ENCODE measurements around the gene P2RY1. TPM values are rescaled to one million over a fixed set of nuclear protein-coding genes. Genes with fewer than 3 reads are reported as not detected.
"Not testable (repeated sequence)": the region's sequence is repeated elsewhere in the genome, so short reads cannot be mapped to it uniquely, and the experiment has no call there.

The P2RY1 gene
- polyA plus RNA-seq, 1 donor from 2014 or later: 0.04 TPM

- Mint-ChIP-seq H3K36me3 (no peaks in the 10 kb centered on the region), H3K9me3 (peaks cover 0 to 1% (median 0%) of the 10 kb centered on the region in 3 donors), H3K4me1 (no peaks in the 10 kb centered on the region)
Measured at GRCh38 chr3:152828075-152828840, 6.7 kb upstream of the P2RY1 start.

DNA sequence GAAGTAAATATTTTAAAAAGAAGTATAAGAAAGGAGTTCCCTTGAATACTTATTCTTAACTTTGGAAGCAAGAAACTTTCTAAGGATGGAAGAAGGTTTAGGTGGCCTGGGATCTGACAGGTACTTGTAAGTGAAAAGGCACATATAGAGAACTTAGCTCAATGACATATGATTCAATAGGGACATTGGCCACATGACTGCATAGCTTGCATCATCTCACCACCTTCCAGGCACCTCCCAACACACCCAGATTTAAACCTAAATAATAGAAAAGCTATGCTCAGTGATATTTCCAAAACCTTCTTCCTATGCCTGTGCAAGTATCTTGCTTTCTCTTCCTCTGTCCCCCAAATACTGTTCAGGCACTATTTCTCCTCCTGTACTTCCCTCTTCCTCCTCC is 4.7 kb upstream of the P2RY1 start:
- peaks cover 7% of the 10 kb centered on the region for H3K27me3 Mint-ChIP-seq
- no peak overlapping the region for H3K4me3 Mint-ChIP-seq
- H3K27ac Mint-ChIP-seq: no peak overlapping the region
- no peaks in the 10 kb centered on the region for H3K36me3 Mint-ChIP-seq
- H3K4me1 Mint-ChIP-seq: peaks cover 0 to 3% (median 3%) of the 10 kb centered on the region in 3 donors
- no peaks in the 10 kb centered on the region for H3K9me3 Mint-ChIP-seq

More at GRCh38 chr3:152828075-152828840, 6.7 kb upstream of the P2RY1 start:
- Mint-ChIP-seq H3K4me3 (no peak overlapping the region), H3K27me3 (peaks cover 9% of the 10 kb centered on the region), H3K27ac (no peak overlapping the region)

- Mint-ChIP-seq H3K27me3 (peaks cover 20% of the 10 kb centered on the region), H3K9me3 (peaks cover 0 to 5% (median 0%) of the 10 kb centered on the region in 3 donors), H3K27ac (no peak overlapping the region), H3K4me1 (peaks cover 0 to 10% (median 6%) of the 10 kb centered on the region in 3 donors), H3K36me3 (no peaks in the 10 kb centered on the region), H3K4me3 (no peak overlapping the region)
Measured at GRCh38 chr3:152832046-152832445, 2.9 kb upstream of the P2RY1 start.

DNA sequence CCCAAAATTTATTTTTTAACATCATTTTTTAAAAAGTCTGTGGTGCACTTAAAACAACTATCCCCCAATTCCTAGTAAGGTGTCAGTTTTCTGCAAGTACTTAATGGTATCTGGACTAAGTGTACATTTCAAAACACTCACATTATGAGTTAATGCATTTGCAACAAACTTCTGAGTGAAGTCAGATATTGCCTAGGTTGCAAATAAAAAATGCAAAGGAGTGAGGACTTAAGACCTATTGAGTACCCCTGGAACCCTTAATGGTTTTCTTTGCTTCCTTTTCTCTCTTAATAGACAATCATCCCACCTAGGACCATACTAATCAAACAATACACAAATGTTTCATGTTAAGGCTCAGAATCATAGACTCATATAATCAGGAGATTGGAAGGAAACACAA is 1.8 kb upstream of the P2RY1 start:
- Mint-ChIP-seq H3K4me3 (no peak overlapping the region), H3K36me3 (no peaks in the 10 kb centered on the region), H3K27me3 (peaks cover 20% of the 10 kb centered on the region), H3K27ac (no peak overlapping the region), H3K9me3 (peaks cover 0 to 5% (median 0%) of the 10 kb centered on the region in 3 donors), H3K4me1 (peaks cover 0 to 10% (median 6%) of the 10 kb centered on the region in 3 donors)

DNA sequence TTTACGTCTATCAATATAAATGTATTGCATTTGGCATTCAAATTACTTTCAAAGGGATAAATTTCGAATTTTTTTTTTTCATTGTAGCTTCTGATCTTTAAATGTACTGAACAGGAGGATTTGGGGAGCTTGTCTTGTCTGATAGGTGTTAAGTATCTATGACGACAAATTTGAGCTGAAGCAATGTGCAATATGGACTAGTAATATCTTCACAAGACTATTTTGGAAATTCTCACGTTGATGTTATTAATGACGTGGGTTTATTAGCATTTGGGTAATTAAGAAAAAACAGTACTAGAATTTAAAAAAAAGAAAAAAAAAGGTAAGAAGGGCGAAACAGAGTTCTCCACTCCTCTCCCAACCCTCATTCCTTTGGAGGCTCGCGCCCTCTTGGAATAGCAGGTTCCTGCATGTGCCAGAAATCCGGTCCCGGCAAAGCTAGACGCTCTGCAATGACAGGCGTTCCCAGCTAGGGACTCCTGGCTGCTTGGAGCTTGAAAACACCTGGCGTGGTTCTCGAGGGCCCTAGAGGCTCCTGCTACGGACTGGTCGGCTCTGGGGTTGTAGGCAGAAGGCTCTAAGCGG is 648 bp upstream of the P2RY1 start:
- Mint-ChIP-seq H3K27ac (no peak overlapping the region), H3K9me3 (peaks cover 0 to 5% (median 0%) of the 10 kb centered on the region in 3 donors), H3K36me3 (no peaks in the 10 kb centered on the region), H3K27me3 (peaks cover 20% of the 10 kb centered on the region), H3K4me1 (peaks cover 0 to 10% (median 6%) of the 10 kb centered on the region in 3 donors), H3K4me3 (peak overlapping the region; percentile 87 to 94 (median 92))

GRCh38 chr3:152835601-152836102 is 721 bp downstream of the P2RY1 start:
- H3K36me3 Mint-ChIP-seq: no peaks in the 10 kb centered on the region
- peaks cover 0 to 5% (median 0%) of the 10 kb centered on the region in 3 donors for H3K9me3 Mint-ChIP-seq
- H3K27me3 Mint-ChIP-seq: peaks cover 19% of the 10 kb centered on the region
- no peak overlapping the region for H3K27ac Mint-ChIP-seq
- H3K4me1 Mint-ChIP-seq: peaks cover 0 to 10% (median 6%) of the 10 kb centered on the region in 3 donors
- peak overlapping the region; percentile 87 to 93 (median 90) for H3K4me3 Mint-ChIP-seq

DNA sequence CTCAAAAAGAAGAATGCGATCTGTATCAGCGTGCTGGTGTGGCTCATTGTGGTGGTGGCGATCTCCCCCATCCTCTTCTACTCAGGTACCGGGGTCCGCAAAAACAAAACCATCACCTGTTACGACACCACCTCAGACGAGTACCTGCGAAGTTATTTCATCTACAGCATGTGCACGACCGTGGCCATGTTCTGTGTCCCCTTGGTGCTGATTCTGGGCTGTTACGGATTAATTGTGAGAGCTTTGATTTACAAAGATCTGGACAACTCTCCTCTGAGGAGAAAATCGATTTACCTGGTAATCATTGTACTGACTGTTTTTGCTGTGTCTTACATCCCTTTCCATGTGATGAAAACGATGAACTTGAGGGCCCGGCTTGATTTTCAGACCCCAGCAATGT is 1.3 kb downstream of the P2RY1 start:
- Mint-ChIP-seq H3K36me3 (no peaks in the 10 kb centered on the region), H3K4me3 (peak overlapping the region; percentile 17 to 93 (median 88)), H3K27me3 (peaks cover 14% of the 10 kb centered on the region), H3K9me3 (peaks cover 0 to 5% (median 0%) of the 10 kb centered on the region in 3 donors), H3K27ac (no peak overlapping the region), H3K4me1 (peaks cover 0 to 10% (median 6%) of the 10 kb centered on the region in 3 donors)

DNA sequence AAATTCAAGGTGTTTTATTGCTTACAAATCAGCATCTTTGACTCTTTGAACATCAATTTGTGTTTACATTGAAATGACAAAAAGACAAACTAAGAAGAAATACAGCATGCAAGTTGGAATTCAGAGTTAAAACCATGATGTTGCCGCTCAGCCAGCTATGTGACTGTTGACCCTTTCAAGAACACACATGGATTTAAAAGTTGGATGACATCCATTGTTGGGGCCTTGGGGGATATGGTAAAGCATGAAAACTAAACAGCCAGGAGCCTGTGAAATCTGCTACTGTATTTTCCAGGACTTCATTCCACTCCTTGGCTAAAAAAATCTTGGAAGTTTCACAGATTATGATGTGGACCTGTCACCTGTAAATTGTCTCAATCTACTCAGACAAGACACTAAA is 4.6 kb downstream of the P2RY1 start:
- H3K36me3 Mint-ChIP-seq: peaks cover 2% of the 10 kb centered on the region
- no peak overlapping the region for H3K4me3 Mint-ChIP-seq
- peaks cover 0 to 5% (median 0%) of the 10 kb centered on the region in 3 donors for H3K9me3 Mint-ChIP-seq
- H3K4me1 Mint-ChIP-seq: peaks cover 0 to 7% (median 3%) of the 10 kb centered on the region in 3 donors
- peaks cover 16% of the 10 kb centered on the region for H3K27me3 Mint-ChIP-seq
- no peak overlapping the region for H3K27ac Mint-ChIP-seq

DNA sequence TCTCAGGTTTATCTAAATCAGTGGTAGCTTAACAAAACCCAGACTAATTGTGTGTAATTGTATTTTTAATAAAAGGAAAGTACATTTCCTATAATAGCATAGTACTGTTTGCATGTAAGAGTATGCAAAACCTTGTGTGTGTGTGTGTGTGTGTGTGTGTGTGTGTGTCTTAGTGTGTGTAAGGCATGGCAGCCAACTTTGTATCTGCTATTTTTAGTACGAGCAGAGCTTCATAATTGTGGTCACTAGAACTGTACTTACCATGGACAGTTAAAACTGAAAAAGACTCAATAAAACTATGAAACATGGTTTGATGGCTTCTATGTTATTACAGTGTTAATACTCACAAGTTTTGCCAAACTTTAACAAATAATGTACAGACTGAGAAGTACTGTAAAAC is 6.2 kb downstream of the P2RY1 start:
- Mint-ChIP-seq H3K27ac (no peak overlapping the region), H3K4me1 (peaks cover 0 to 2% (median 0%) of the 10 kb centered on the region in 3 donors), H3K27me3 (peaks cover 8% of the 10 kb centered on the region), H3K4me3 (no peak overlapping the region), H3K36me3 (peaks cover 2% of the 10 kb centered on the region), H3K9me3 (no peaks in the 10 kb centered on the region)

- Mint-ChIP-seq H3K9me3 (peaks cover 0 to 1% (median 1%) of the 10 kb centered on the region in 3 donors), H3K4me1 (no peaks in the 10 kb centered on the region), H3K27me3 (peaks cover 2% of the 10 kb centered on the region), H3K36me3 (peaks cover 2% of the 10 kb centered on the region), H3K4me3 (no peak overlapping the region), H3K27ac (no peak overlapping the region)
Measured at GRCh38 chr3:152842413-152842812, 7.5 kb downstream of the P2RY1 start.

DNA sequence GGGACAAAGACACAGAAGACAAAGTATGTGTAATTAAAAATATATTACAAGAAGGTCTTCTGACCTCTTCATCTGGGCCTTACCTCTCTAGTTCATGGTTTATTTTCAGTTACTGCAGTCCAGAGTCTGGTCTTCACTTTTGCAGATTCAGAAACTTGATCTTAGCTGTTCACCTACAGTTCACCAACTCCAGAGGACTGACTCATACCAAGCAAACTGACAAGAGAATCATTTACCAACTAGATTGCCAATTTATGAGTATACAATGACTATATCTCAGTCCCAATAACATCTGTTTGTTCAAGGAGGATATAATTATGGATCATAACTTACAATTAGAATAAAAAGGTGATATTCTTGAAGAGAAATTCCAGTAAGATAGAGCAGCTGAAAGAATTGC is 9.0 kb downstream of the P2RY1 start:
- H3K4me3 Mint-ChIP-seq: no peak overlapping the region
- peaks cover 3% of the 10 kb centered on the region for H3K27me3 Mint-ChIP-seq
- peaks cover 0 to 11% (median 5%) of the 10 kb centered on the region in 3 donors for H3K9me3 Mint-ChIP-seq
- H3K36me3 Mint-ChIP-seq: peaks cover 4% of the 10 kb centered on the region
- no peak overlapping the region for H3K27ac Mint-ChIP-seq
- H3K4me1 Mint-ChIP-seq: no peaks in the 10 kb centered on the region

DNA sequence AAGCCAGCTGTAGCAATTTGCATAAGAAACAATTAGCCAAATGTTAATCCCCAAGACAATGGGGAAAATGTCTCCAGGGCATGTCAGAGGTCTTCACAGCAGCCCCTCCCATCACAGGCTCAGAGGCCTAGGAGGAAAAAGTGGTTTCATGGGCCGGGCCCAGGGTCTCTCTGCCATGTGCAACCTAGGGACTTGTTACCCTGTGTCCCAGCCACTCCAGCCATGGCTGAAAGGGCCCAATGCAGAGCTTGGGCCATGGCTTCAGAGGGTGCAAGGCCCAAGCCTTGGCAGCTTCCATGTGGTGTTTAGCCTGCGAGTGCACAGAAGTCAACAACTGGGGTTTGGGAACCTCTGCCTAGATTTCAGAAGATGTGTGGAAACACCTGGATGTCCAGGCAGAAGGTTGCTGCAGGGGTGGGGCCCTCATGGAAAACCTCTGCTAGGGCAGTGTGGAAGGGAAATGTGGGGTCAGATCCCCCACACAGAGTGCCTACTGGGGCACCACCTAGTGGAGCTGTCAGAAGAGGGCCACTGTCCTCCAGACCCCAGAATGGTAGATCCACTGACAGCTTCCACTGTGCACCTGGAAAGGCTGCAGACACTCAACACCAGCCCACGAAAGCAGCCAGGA is 11.8 kb downstream of the P2RY1 start:
- not testable (repeated sequence) for H3K36me3 Mint-ChIP-seq, H3K27me3 Mint-ChIP-seq, H3K4me1 Mint-ChIP-seq, H3K27ac Mint-ChIP-seq, H3K4me3 Mint-ChIP-seq
- H3K9me3 Mint-ChIP-seq: peaks cover 0 to 11% (median 8%) of the 10 kb centered on the region in 3 donors

GRCh38 chr3:152847599-152847998 is 12.7 kb downstream of the P2RY1 start:
- H3K27me3 Mint-ChIP-seq, H3K27ac Mint-ChIP-seq, H3K4me3 Mint-ChIP-seq, H3K36me3 Mint-ChIP-seq, H3K4me1 Mint-ChIP-seq: not testable (repeated sequence)
- peaks cover 0 to 11% (median 8%) of the 10 kb centered on the region in 3 donors for H3K9me3 Mint-ChIP-seq

GRCh38 chr3:152849996-152850578 is 15.2 kb downstream of the P2RY1 start:
- peaks cover 0 to 11% (median 8%) of the 10 kb centered on the region in 3 donors for H3K9me3 Mint-ChIP-seq
- no peak overlapping the region for H3K4me3 Mint-ChIP-seq
- H3K4me1 Mint-ChIP-seq: no peaks in the 10 kb centered on the region
- peaks cover 1% of the 10 kb centered on the region for H3K27me3 Mint-ChIP-seq
- no peak overlapping the region for H3K27ac Mint-ChIP-seq
- peaks cover 1% of the 10 kb centered on the region for H3K36me3 Mint-ChIP-seq

GRCh38 chr3:152853196-152853595 is 18.3 kb downstream of the P2RY1 start:
- Mint-ChIP-seq H3K36me3 (peaks cover 1% of the 10 kb centered on the region), H3K27ac (no peak overlapping the region), H3K9me3 (peaks cover 1 to 3% (median 3%) of the 10 kb centered on the region in 3 donors), H3K27me3 (no peaks in the 10 kb centered on the region), H3K4me3 (no peak overlapping the region), H3K4me1 (no peaks in the 10 kb centered on the region)

All from IgD-negative memory B cell (primary cell).